HG02610 (cell line): ENCODE data around the gene HEPN1.
"Not testable (repeated sequence)": the region's sequence is repeated elsewhere in the genome, so short reads cannot be mapped to it uniquely, and the experiment has no call there.

ENCODE experiments used
- ATAC-seq: cut with Tn5 transposase; IDR thresholded peaks from one replicate; pipeline ENCODE4 v1.9.1; 2021; ENCODE audit warnings: mild to moderate bottlenecking, moderate library complexity; ENCODE audit not compliant: unreplicated experiment

Gene HEPN1

DNA sequence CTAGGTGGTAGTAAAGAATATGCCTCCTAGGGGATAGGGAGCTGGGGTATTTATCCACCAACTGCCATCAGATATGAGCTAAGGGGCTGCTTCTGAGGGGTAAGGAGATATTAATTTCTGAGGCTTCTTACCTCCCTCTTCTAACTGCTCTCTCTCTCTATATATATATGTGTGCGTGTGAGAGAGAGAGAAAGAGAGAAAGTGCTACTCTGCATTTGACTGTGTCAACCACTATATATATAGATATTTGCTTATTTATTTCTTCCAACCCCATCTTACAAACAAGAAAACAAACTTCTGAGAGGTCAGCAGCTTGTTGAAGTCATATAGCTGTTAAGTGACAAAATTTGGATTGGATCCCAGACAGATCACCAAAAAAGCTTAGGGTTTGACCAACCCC is 22.7 kb downstream of the HEPN1 start:
- ATAC-seq = no peak

DNA sequence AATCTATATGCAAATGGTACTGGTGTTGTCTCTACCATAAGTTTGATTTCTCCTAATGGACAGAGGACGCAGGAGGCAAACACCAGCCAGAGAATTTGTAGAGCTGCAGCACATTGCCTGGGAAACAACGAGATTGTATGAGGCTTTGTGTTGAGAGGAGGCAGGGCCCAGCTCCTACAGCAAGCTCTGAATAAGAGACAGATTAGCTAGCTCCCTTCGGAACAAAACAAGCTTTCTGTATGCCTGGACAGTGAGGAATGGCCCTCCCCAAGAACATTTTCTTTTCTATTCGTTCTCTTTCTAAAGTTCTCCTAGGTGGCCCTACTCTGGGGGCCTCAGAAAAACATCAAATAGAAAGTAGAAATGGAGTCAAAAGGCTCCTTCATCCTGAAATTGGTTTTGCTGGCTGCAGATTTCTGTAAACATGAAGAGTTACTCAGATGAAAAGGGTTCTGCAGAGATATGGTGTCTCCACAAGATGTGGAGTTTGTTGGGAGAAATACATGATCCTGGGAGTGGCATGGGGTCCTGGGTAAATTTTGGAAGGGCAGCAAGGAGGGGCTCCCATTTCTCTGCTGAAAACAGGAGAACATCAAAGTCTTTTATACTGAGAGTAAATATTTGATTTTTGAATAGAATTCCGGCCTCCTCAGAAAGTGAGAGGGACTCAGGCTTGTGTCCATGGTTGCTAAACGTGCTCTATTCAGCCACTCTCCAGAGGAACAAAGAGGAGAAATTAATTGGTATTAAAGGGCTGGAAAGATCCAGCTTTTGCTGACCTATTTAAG is 23.6 kb downstream of the HEPN1 start:
- ATAC-seq = no peak

- ATAC-seq = no peak
These were observed 24.2 kb downstream of the HEPN1 start for GRCh38 chr11:124943254-124943616.

GRCh38 chr11:124943741-124944140 is 24.7 kb downstream of the HEPN1 start:
- ATAC-seq = no peak

DNA sequence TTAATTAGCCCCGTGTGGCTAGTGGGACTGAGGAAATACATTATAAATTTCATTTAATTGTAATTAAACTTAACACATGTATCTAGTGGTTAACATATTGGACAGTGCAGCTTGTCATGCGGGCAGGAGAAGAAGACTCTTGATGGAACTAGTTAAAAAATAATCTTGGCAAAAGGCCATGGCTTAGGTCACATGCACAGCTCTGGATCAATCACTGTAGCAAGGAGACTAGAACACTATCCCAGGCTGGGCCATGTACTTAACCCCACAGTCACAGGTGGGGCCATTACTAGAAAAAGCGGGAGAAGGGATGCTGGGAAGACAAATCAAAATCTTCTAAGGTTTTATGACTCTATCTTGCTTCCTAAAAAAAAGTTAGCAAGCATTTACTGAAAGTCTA is 25.5 kb downstream of the HEPN1 start:
- no peak for ATAC-seq

DNA sequence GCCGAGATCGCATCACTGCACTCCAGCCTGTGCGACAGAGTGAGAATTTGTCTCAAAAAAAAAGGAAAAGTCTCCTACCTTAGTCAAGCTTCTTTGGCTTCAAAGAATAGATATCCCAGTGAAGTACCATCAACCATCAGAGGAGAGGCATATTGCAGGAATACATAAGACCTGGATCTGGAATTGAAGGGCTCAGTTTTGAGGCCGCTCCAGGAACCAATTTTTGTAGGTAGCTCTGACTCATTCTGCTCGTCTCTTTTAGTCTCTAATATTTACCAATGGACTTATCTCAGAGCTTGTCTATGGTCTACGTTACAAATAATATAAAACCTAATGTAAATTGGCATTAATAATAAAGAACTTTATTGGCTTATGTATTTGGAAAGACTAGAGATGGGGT is 26.8 kb downstream of the HEPN1 start:
- ATAC-seq = no peak

- no peak for ATAC-seq
These were observed 27.7 kb downstream of the HEPN1 start for GRCh38 chr11:124946735-124947141.

- ATAC-seq = no peak
These were observed 31.7 kb downstream of the HEPN1 start for GRCh38 chr11:124950601-124951330.

DNA sequence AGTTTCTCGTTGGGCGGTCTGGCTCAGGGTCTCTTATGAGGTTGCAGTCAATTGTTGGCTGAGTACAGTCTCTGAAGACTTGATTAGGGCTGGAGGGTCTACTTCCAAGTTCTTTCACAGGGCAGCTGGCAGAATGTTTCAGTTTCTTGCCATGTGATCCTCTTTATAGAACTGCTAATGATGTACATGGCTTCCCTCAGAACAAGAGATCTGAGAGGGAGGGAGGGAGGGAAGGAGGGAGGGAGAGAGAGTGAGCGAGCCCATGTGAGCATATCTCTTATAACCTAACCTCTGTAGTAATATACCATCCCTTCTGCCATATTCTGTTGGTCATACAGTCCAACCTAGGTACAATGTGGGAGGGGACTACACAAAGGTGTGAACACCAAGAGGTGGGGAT is 32.3 kb downstream of the HEPN1 start:
- no peak for ATAC-seq

GRCh38 chr11:124953753-124954589 is 34.9 kb downstream of the HEPN1 start, which contains the start of gene CCDC15:
CCDC15 (plus strand) TSS chr11:124954202; CDS start chr11:124954733, 531 bp downstream.
- ATAC-seq = peak; percentile 99

GRCh38 chr11:124954590-124954955 is 35.5 kb downstream of the HEPN1 start:
- no peak for ATAC-seq

- no peak for ATAC-seq
These were observed 36.0 kb downstream of the HEPN1 start for GRCh38 chr11:124955035-124955434.

- ATAC-seq = peak; percentile 72
These were observed 43.0 kb downstream of the HEPN1 start for GRCh38 chr11:124961972-124962609.

GRCh38 chr11:124968197-124968596 is 49.1 kb downstream of the HEPN1 start:
- ATAC-seq = not testable (repeated sequence)
